HEK293T (cell line): ENCODE measurements around the gene KRI1.
"Not testable (repeated sequence)": the region's sequence is repeated elsewhere in the genome, so short reads cannot be mapped to it uniquely, and the experiment has no call there.

Experiments used
- CTCF ChIA-PET: fragments of 350-600 bp; formaldehyde crosslinking; extraction: SDS; loops from one replicate; lab custom pipeline; 2021; ENCODE audit warnings: antibody characterized with exemption, inconsistent platforms; lab: Yijun Ruan, JAX
- POLR2A ChIA-PET: fragments of 350-600 bp; formaldehyde crosslinking; extraction: SDS; loops from one replicate; lab custom pipeline; 2020; ENCODE audit warnings: antibody characterized with exemption, inconsistent platforms; lab: Yijun Ruan, JAX
- DNase-seq: peaks from one replicate; pipeline ENCODE4 v3.0.0; 2012; ENCODE audit warnings: mixed read lengths; ENCODE audit errors: extremely low spot score
- ARNT ChIP-seq: fragments of 450-650 bp; IDR thresholded peaks from 2 replicates; pipeline ENCODE4 v1.6.1; 2017; ENCODE audit warnings: mild to moderate bottlenecking
- BHLHE40 ChIP-seq: fragments of 450-650 bp; IDR thresholded peaks from 2 replicates; pipeline ENCODE4 v1.6.1; 2016; ENCODE audit warnings: mild to moderate bottlenecking, moderate library complexity, borderline replicate concordance
- CTBP1 ChIP-seq: fragments of 450-650 bp; IDR thresholded peaks from 2 replicates; pipeline ENCODE4 v1.6.1; 2016; ENCODE audit warnings: borderline replicate concordance
- ELF4 ChIP-seq: fragments of 450-650 bp; IDR thresholded peaks from 2 replicates; pipeline ENCODE4 v1.6.1; 2017; ENCODE audit warnings: antibody characterized with exemption
- FOXA1 ChIP-seq: fragments of 450-650 bp; IDR thresholded peaks from 2 replicates; pipeline ENCODE4 v1.6.1; 2016; ENCODE audit warnings: mild to moderate bottlenecking
- FOXK2 ChIP-seq: fragments of 450-650 bp; IDR thresholded peaks from 2 replicates; pipeline ENCODE4 v1.6.1; 2016; ENCODE audit warnings: mild to moderate bottlenecking
- FOXM1 ChIP-seq: fragments of 450-650 bp; IDR thresholded peaks from 2 replicates; pipeline ENCODE4 v1.6.1; 2017; ENCODE audit warnings: mild to moderate bottlenecking, borderline replicate concordance
- HDGF ChIP-seq: fragments of 450-650 bp; IDR thresholded peaks from 2 replicates; pipeline ENCODE4 v1.6.1; 2017; ENCODE audit warnings: antibody characterized with exemption, borderline replicate concordance
- L3MBTL2 ChIP-seq: fragments of 450-650 bp; conservative IDR thresholded peaks from 2 replicates; pipeline ENCODE4 v1.6.1; 2016; ENCODE audit warnings: mild to moderate bottlenecking
- LEF1 ChIP-seq: fragments of 450-650 bp; IDR thresholded peaks from 2 replicates; pipeline ENCODE4 v1.6.1; 2017; ENCODE audit warnings: mild to moderate bottlenecking, borderline replicate concordance
- NFRKB ChIP-seq: fragments of 450-650 bp; IDR thresholded peaks from 2 replicates; pipeline ENCODE4 v1.6.1; 2016; ENCODE audit warnings: mild to moderate bottlenecking, moderate library complexity
- SP1 ChIP-seq: fragments of 450-650 bp; IDR thresholded peaks from 2 replicates; pipeline ENCODE4 v1.6.1; 2017
- SUZ12 ChIP-seq: fragments of 450-650 bp; IDR thresholded peaks from 2 replicates; pipeline ENCODE4 v1.6.1; 2016; ENCODE audit warnings: mild to moderate bottlenecking
- TARDBP ChIP-seq: fragments of 450-650 bp; IDR thresholded peaks from 2 replicates; pipeline ENCODE4 v1.6.1; 2016
- ZNF384 ChIP-seq: fragments of 450-650 bp; IDR thresholded peaks from 2 replicates; pipeline ENCODE4 v1.6.1; 2016
- TF ChIP-seq, protein P1 (sequence below): fragments of 450-650 bp; IDR thresholded peaks from 2 replicates; pipeline ENCODE4 v1.6.1; 2016

The KRI1 gene

GRCh38 chr19:10544242-10544752 is 21.5 kb downstream of the KRI1 start:
- ChIA-PET POLR2A (interaction anchor here (1.1 kb wide), 1 partner anchor 10 kb away, joined by 3 read pairs; no protein-coding TSS in a partner anchor), CTCF (no interaction called here)
- TF ChIP-seq SP1: no peak
- no peak for TF ChIP-seq NFRKB
- no peak for DNase-seq

GRCh38 chr19:10543420-10544241 is 22.2 kb downstream of the KRI1 start, which contains the start of gene ATG4D:
ATG4D (plus strand) TSS chr19:10543904; CDS start chr19:10544091, 187 bp downstream.
- ChIA-PET POLR2A (interaction anchor here (1.0 to 1.4 kb wide), 3 partner anchors 9 to 158 kb away, joined by 3 to 4 read pairs (median 4); partner anchors contain the start of genes KRI1 and QTRT1), CTCF (interaction anchor here (2.0 kb wide), 1 partner anchor 24 kb away, joined by 4 read pairs; no protein-coding TSS in a partner anchor)
- TF ChIP-seq L3MBTL2 (no peak), SP1 (no peak), TARDBP (no peak), BHLHE40 (no peak), FOXK2 (no peak), LEF1 (no peak), CTBP1 (no peak), ARNT (no peak), NFRKB (no peak), FOXA1 (no peak), ZNF384 (no peak), FOXM1 (no peak), ELF4 (no peak), SUZ12 (no peak), HDGF (no peak)
- TF ChIP-seq, protein P1, sequence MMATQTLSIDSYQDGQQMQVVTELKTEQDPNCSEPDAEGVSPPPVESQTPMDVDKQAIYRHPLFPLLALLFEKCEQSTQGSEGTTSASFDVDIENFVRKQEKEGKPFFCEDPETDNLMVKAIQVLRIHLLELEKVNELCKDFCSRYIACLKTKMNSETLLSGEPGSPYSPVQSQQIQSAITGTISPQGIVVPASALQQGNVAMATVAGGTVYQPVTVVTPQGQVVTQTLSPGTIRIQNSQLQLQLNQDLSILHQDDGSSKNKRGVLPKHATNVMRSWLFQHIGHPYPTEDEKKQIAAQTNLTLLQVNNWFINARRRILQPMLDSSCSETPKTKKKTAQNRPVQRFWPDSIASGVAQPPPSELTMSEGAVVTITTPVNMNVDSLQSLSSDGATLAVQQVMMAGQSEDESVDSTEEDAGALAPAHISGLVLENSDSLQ: no peak
- peak; percentile 98 for DNase-seq

DNA sequence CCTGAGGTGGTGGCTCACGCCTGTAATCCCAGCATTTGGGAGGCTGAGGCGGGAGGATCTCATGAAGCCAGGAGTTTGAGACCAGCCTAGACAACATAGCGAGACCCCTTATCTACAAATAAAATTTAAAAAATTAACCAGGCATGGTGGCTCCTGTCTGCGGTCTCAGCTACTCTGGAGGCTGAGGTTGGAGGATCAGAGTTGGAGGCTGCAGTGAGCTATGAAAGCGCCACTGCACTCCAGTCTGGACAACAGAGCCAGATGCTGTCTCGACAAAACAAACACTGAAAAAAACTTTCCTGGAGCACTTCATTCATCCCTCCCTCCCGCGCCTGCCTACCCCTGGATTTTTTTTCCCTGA is 22.8 kb downstream of the KRI1 start:
- POLR2A ChIA-PET: interaction anchor here (1.0 to 1.4 kb wide), 4 partner anchors 10 to 158 kb away, joined by 3 to 4 read pairs (median 4); partner anchors contain the start of genes KRI1, QTRT1 and S1PR5
- no peak for DNase-seq
- TF ChIP-seq ARNT (no peak), CTBP1 (no peak), ZNF384 (no peak), SP1 (no peak), FOXK2 (no peak), LEF1 (no peak), ELF4 (no peak), FOXM1 (no peak), HDGF (no peak), TARDBP (no peak), L3MBTL2 (no peak)
- TF ChIP-seq, protein P1: no peak
- CTCF ChIA-PET: interaction anchor here (0.7 to 2.0 kb wide), 4 partner anchors 9 to 38 kb away, joined by 3 to 4 read pairs (median 4); partner anchors contain the start of gene S1PR5

DNA sequence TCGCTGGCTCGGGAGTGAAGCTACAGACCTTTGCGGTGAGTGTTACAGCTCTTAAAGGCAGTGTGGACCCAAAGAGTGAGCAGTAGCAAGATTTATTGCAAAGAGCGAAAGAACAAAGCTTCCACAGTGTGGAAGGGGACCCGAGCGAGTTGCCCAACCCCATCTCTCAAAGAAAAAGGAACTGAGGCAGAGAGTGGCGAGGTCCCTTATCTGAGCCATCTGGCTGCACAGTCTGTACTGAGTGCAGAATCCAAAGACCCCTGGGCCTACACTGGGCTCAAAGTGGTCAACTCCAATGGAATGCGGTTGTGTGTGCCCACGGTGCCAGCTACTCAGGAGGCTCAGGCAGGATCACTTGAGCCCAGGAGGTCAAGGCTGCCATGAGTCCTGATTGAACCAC is 26.8 kb downstream of the KRI1 start:
- CTCF ChIA-PET: interaction anchor here (0.6 kb wide), 1 partner anchor 67 kb away, joined by 3 read pairs; no protein-coding TSS in a partner anchor
- DNase-seq, POLR2A ChIA-PET: not testable (repeated sequence)

DNA sequence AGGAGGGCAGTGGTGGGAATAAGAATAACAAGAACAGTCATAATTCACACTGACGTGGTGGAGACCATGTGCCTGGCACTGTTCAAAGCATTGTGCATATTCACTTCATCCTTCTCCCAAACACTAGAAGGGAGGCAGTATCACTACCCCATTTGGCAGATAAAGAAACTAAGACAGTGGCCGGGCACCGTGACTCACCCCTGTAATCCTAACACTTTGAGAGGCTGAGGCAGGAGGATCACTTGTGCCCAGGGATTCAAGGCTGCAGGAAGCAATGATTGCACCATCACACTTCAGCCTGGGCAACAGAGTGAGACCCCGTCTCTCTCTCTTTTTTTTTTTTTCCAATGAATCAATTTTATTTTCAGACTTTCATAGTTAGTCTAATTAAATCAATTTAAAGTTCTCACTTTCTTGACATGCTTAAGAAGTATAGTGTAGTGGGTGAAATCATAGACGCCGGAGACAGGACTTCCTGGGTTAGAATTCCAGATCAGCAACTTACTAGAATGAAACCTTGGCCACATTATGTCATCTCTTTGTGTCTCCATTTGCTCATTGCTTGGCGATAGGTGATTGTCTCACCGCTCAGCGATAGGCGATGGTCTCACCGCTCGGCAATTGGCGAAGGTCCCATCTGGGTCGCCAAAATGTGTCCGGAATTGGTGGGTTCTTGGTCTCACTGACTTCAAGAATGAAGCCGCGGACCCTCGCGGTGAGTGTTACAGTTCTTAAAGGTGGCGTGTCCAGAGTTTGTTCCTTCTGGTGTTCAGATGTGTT is 27.4 kb downstream of the KRI1 start:
- CTCF ChIA-PET: interaction anchor here (0.6 kb wide), 1 partner anchor 66 kb away, joined by 3 read pairs; no protein-coding TSS in a partner anchor
- no peak for DNase-seq
- TF ChIP-seq TARDBP (no peak), SP1 (no peak), LEF1 (no peak), BHLHE40 (no peak)
- POLR2A ChIA-PET: no interaction called here

GRCh38 chr19:10537668-10538067 is 28.1 kb downstream of the KRI1 start:
- no peak for TF ChIP-seq SUZ12
- no peak for TF ChIP-seq FOXA1
- TF ChIP-seq, protein P1: no peak
- no peak for TF ChIP-seq CTBP1
- no peak for TF ChIP-seq FOXM1
- TF ChIP-seq ARNT: no peak
- no peak for TF ChIP-seq NFRKB
- TF ChIP-seq HDGF: no peak
- no peak for TF ChIP-seq SP1
- TF ChIP-seq BHLHE40: no peak
- TF ChIP-seq ELF4: no peak
- no peak for TF ChIP-seq ZNF384
- no peak for TF ChIP-seq TARDBP
- no peak for DNase-seq
- POLR2A ChIA-PET: no interaction called here
- CTCF ChIA-PET: no interaction called here
